H1 (cell line): ENCODE results near the gene LUZP1. TPM values are rescaled to one million over a fixed set of nuclear protein-coding genes. Genes with fewer than 3 reads are reported as not detected.

Source experiments
- CEBPB ChIP-seq: IDR thresholded peaks from 2 replicates; pipeline ENCODE4 v1.6.1; 2012; ENCODE audit warnings: low read depth, low read length
- GTF2F1 ChIP-seq: IDR thresholded peaks from 2 replicates; pipeline ENCODE4 v1.6.1; 2012; ENCODE audit warnings: low read depth, low read length, improper control_type of control experiment, borderline replicate concordance
- RAD21 ChIP-seq, 2 experiments: IDR thresholded peaks in 1 of 2; conservative IDR thresholded peaks in 1 of 2; 2 replicates each; pipeline ENCODE4 v1.6.1; 2011; ENCODE audit warnings: low read depth in 2 of 2, low read length in 2 of 2, improper control_type of control experiment in 1 of 2, inconsistent platforms in 1 of 2, mild to moderate bottlenecking in 1 of 2, moderate library complexity in 1 of 2
- polyA plus RNA-seq, 7 experiments: library from polyadenylated mRNA; depleted of rRNA in 3 of 7; stranded (reverse) in 5 of 7; unstranded in 2 of 7; fragments of >200 nt in 5 of 7; fragments of 200-250 nt in 2 of 7; gene quantifications; 1 replicate in 5 of 7; 2 replicates in 1 of 7; 4 replicates in 1 of 7; pipeline versions ENCODE4 v1.2.1 to v1.2.3, GENCODE V29; 2011 to 2013; ENCODE audit warnings: missing spikeins in 2 of 7, mixed read lengths in 2 of 7
- total RNA-seq: library from RNA; stranded (reverse); fragmentation: NEBNext Ultra II Directional; extraction: Animal tissue kit (Norgen Biotek cat#: 25700); gene quantifications from 2 replicates; pipeline ENCODE4 v1.2.1, GENCODE V29; 2021

The LUZP1 gene
- total and polyA plus RNA-seq, 2 of the 8 experiments (the other 6 are each of a cell fraction or from before 2014, with no cell fraction given) = 14.0 to 60.5 TPM

DNA sequence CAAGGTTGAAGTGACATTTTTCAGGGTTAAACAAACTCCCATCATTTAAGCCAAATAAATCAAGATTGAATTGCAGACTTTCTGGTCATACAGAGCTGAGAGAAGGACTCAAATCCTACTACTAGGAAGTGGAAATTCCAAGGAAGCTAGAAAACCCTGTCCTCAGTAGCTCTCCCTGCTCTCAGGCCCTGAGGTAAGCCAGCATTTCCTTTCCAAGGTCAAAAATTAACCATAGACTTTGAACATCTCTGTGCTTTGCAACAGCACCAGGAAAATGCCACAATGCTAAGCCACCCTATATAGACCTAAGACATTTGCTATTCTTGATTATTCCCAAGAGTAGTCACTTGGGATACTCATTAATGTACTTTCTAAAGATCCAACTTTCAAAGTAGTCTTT lies 45.1 kb downstream of the LUZP1 start (continued):
- TF ChIP-seq GTF2F1 (no peak), RAD21 (IDR thresholded peaks at IDR 0.05 in 1 of 2, conservative IDR thresholded peaks at IDR 0.05 in 1 of 2; ENCODE audit: low read depth in 2 of 2, low read length in 2 of 2) (no peak), CEBPB (no peak)
